Kidney epithelial cell (primary cell): ENCODE data around the gene LCP2. TPM values are rescaled to one million over a fixed set of nuclear protein-coding genes. Genes with fewer than 3 reads are reported as not detected.

Source experiments
- DNase-seq: peaks from one replicate; pipeline ENCODE4 v3.0.0-alpha.2; 2010; ENCODE audit warnings: low read depth
- H3K27me3 ChIP-seq: 2 replicates; pipeline ENCODE4 v1.6.0; 2011; ENCODE audit warnings: low read length; ENCODE audit not compliant: control insufficient read depth, insufficient read depth
- H3K36me3 ChIP-seq: 2 replicates; pipeline ENCODE4 v1.5.1; 2011; ENCODE audit warnings: low read length; ENCODE audit not compliant: control insufficient read depth, insufficient read depth
- H3K4me3 ChIP-seq: 2 replicates; pipeline ENCODE4 v1.5.1; 2011; ENCODE audit warnings: low read depth, mild to moderate bottlenecking, control low read depth, low read length
- total RNA-seq: library from RNA; depleted of rRNA; stranded (reverse); fragments of >200 nt; gene quantifications from 2 replicates; pipeline ENCODE4 v1.2.3, GENCODE V29; 2015
- TF ChIP-seq, protein P1 (sequence below): IDR thresholded peaks from 2 replicates; pipeline ENCODE4 v1.5.1; 2011; ENCODE audit warnings: mild to moderate bottlenecking, moderate library complexity, low read length, control low read depth, inconsistent platforms; ENCODE audit not compliant: insufficient read depth, poor library complexity, severe bottlenecking

LCP2 gene
- total RNA-seq, 1 donor from 2014 or later, result 0.13 TPM

GRCh38 chr5:170219615-170220014, 78.0 kb downstream of the LCP2 start:
- Histone ChIP-seq H3K27me3 (no peaks in the 10 kb centered on the region), H3K36me3 (no peaks in the 10 kb centered on the region), H3K4me3 (no peak overlapping the region)
- TF ChIP-seq, protein P1, sequence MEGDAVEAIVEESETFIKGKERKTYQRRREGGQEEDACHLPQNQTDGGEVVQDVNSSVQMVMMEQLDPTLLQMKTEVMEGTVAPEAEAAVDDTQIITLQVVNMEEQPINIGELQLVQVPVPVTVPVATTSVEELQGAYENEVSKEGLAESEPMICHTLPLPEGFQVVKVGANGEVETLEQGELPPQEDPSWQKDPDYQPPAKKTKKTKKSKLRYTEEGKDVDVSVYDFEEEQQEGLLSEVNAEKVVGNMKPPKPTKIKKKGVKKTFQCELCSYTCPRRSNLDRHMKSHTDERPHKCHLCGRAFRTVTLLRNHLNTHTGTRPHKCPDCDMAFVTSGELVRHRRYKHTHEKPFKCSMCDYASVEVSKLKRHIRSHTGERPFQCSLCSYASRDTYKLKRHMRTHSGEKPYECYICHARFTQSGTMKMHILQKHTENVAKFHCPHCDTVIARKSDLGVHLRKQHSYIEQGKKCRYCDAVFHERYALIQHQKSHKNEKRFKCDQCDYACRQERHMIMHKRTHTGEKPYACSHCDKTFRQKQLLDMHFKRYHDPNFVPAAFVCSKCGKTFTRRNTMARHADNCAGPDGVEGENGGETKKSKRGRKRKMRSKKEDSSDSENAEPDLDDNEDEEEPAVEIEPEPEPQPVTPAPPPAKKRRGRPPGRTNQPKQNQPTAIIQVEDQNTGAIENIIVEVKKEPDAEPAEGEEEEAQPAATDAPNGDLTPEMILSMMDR, result no peak
- peak; percentile 77 for DNase-seq

DNA sequence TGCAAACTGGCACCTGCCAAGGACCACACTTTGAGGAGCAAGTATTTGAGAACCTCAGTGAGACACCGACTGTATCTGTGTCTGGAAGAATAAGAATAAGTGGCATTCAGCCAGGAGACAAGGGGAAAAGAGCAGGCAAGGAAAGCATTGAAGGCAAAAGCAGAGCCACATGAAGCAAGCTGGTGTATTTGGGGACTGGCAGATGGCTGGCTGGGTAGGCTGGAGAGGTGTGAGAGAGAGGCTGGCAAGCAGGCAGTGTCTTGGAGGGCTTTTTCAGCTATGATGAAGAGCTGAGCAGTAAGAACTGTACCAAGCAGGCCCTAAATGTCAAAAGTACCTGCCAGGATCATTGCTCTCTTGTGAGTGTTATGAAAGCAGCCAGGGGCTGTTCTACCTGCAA, 78.9 kb downstream of the LCP2 start:
- Histone ChIP-seq H3K36me3 (no peaks in the 10 kb centered on the region), H3K4me3 (no peak overlapping the region), H3K27me3 (no peaks in the 10 kb centered on the region)
- TF ChIP-seq, protein P1, result no peak
- no peak for DNase-seq

- H3K36me3 ChIP-seq, result no peaks in the 10 kb centered on the region
- TF ChIP-seq, protein P1, result no peak
- no peak for DNase-seq
- H3K27me3 ChIP-seq, result no peaks in the 10 kb centered on the region
- H3K4me3 ChIP-seq, result no peak overlapping the region
These were observed 79.7 kb downstream of the LCP2 start for GRCh38 chr5:170217831-170218230.

- TF ChIP-seq, protein P1, result peak; percentile 84
- Histone ChIP-seq H3K27me3 (no peaks in the 10 kb centered on the region), H3K4me3 (no peak overlapping the region), H3K36me3 (no peaks in the 10 kb centered on the region)
- DNase-seq, result peak; percentile 44
These were observed 81.2 kb downstream of the LCP2 start for GRCh38 chr5:170216257-170216864.

DNA sequence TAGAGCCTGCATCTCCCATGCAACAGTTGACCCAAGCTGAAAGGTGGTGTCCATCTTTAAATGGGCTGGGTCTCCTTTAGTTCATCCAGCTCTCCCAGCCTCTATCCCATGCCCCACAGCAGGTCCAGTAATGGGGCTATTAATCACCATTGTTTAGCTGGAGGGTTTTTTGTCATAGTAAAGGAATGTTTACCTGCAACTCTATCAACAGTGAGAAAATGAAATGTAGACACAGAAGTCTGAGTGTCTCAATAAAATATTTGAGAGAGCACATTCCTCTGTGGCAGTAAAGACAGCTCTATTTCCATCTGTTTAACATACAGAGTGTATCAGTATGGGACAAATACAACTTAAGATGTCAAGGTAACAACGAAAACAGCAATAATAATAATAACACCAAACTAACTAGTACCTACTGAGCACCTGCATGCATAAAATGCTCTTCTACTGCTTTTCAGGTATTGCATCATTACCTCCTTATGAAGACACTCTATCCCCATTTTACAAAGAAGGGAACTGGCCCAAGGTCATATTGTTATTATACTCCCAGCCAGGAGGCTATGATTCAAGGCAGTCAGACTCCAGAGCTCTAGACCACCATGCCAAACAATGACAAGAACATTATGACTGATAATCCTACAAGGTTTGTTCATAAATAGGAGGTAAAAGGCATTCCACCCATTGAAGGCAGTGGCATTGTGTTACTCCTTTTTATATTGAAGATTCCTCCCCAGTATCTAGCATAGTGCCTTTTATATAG, 85.8 kb downstream of the LCP2 start:
- no peak for DNase-seq

More for the DNA sequence above, 85.8 kb downstream of the LCP2 start:
- no peaks in the 10 kb centered on the region for H3K27me3 ChIP-seq
- no peaks in the 10 kb centered on the region for H3K36me3 ChIP-seq
- no peak overlapping the region for H3K4me3 ChIP-seq
- TF ChIP-seq, protein P1, result no peak
